HG02870 (cell line): Measurements from ENCODE around the gene GXYLT2.

Experiments
- ATAC-seq: cut with Tn5 transposase; IDR thresholded peaks from one replicate; pipeline ENCODE4 v1.9.1; 2021; ENCODE audit warnings: mild to moderate bottlenecking, moderate library complexity; ENCODE audit not compliant: unreplicated experiment

GXYLT2 gene

GRCh38 chr3:73007992-73008712 lies 120.3 kb downstream of the GXYLT2 start:
- no peak for ATAC-seq

- ATAC-seq: no peak
These were observed 121.2 kb downstream of the GXYLT2 start for GRCh38 chr3:73009008-73009407.

GRCh38 chr3:73009750-73010149 lies 121.9 kb downstream of the GXYLT2 start:
- ATAC-seq: no peak

DNA sequence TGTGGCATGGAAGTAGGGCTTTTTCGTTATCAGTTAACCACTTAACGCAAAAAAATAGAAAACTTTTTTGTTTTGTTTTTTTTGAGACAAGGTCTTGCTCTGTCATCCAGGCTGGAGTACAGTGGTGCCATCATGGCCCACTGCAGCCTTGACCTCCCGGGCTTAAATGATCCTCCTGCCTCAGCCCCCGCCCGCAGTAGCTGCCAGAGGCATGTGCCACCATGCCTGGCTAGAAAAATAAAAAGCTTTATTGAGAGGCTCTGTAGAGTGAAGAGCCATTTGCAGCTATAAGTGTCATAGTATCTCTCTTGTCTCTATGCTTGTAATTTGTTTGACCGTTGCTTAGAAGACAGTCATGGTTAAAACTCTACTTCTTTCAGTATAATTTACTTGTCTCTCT lies 122.3 kb downstream of the GXYLT2 start:
- ATAC-seq: no peak

DNA sequence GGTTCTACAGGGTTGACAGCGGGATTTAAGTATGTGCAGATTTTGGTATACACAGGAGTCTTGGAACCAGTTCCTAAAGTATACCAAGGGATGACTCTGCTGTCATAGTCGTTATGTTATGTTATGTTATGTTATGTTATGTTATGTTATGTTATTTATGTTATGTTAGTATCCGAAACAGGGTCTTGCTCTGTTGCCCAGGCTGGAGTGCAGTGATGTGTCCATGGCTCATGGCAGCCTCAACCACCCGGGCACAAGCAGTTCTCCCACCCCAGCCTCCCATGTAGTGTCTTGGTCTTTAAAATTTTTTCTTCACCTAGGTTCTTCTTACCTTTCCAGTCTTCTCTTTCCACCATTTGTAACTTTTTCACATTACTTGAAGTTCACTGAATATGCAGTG lies 130.5 kb downstream of the GXYLT2 start:
- no peak for ATAC-seq

GRCh38 chr3:73018790-73019441 lies 131.1 kb downstream of the GXYLT2 start:
- no peak for ATAC-seq

- ATAC-seq: no peak
These were observed 133.5 kb downstream of the GXYLT2 start for GRCh38 chr3:73021301-73021835.

GRCh38 chr3:73024836-73025235 lies 137.0 kb downstream of the GXYLT2 start:
- ATAC-seq: no peak

GRCh38 chr3:73026111-73026759 lies 138.4 kb downstream of the GXYLT2 start:
- no peak for ATAC-seq
